Measurements from ENCODE around the gene SNX32. TPM values are rescaled to one million over a fixed set of nuclear protein-coding genes. Genes with fewer than 3 reads are reported as not detected.
"Not testable (repeated sequence)": the region's sequence is repeated elsewhere in the genome, so short reads cannot be mapped to it uniquely, and the experiment has no call there.

SNX32 gene
- total RNA-seq, 3 donors from 2014 or later (not counting 1 experiment from before 2014, with no cell fraction given), result 0.31 to 2.0 (median 0.54) TPM

DNA sequence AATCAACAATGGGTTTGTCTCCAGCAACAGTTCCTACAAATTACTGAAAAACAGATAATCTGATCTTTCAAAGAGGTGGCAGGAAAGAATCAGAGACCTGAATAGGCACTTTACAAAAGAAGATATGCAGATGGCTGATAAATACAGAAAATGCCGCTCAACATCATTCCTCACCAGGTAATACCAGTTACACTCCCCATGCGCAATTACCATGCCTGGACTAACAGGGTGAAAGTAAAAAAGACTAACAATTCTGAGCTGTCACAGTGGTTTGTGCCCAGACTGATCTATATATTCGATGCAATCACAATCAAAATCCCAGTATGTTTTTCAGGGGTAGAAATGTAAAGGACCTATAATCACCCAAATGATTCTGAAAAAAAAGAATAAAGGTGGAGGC, 10.0 kb downstream of the SNX32 start:
- DNase-seq, result no peak
- H3K27ac Mint-ChIP-seq, result no peak overlapping the region
- TF ChIP-seq, protein P1, sequence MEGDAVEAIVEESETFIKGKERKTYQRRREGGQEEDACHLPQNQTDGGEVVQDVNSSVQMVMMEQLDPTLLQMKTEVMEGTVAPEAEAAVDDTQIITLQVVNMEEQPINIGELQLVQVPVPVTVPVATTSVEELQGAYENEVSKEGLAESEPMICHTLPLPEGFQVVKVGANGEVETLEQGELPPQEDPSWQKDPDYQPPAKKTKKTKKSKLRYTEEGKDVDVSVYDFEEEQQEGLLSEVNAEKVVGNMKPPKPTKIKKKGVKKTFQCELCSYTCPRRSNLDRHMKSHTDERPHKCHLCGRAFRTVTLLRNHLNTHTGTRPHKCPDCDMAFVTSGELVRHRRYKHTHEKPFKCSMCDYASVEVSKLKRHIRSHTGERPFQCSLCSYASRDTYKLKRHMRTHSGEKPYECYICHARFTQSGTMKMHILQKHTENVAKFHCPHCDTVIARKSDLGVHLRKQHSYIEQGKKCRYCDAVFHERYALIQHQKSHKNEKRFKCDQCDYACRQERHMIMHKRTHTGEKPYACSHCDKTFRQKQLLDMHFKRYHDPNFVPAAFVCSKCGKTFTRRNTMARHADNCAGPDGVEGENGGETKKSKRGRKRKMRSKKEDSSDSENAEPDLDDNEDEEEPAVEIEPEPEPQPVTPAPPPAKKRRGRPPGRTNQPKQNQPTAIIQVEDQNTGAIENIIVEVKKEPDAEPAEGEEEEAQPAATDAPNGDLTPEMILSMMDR (IDR thresholded peaks at IDR 0.05), result no peak
- H3K27ac ChIP-seq (ENCODE audit: low read length), result no peak overlapping the region
- H3K36me3 ChIP-seq (ENCODE audit: control insufficient read depth, insufficient read depth, low read length), result no peaks in the 10 kb centered on the region
- no peaks in the 10 kb centered on the region for H3K27me3 ChIP-seq (ENCODE audit: control insufficient read depth, insufficient read depth, low read length)
- H3K27me3 Mint-ChIP-seq (ENCODE audit: low read depth in 2 of 2), result no peaks in the 10 kb centered on the region
- ATAC-seq, result no peak
- H3K4me1 ChIP-seq (ENCODE audit: control insufficient read depth, insufficient read depth, low read length), result no peaks in the 10 kb centered on the region
- H3K4me3 Mint-ChIP-seq, result no peak overlapping the region
- intact Hi-C loops (cut with micrococcal nuclease), result no loop called here
- no peak overlapping the region for H3K4me3 ChIP-seq (ENCODE audit: low read length)
- no peaks in the 10 kb centered on the region for H3K9me3 ChIP-seq (ENCODE audit: control insufficient read depth, insufficient read depth, low read length)
- H3K4me1 Mint-ChIP-seq, result no peaks in the 10 kb centered on the region
- no peaks in the 10 kb centered on the region for H3K36me3 Mint-ChIP-seq
- 96% methylated on average over 2 of the region's 3 CpGs for WGBS (ENCODE audit: insufficient coverage)
- no peaks in the 10 kb centered on the region for H3K9me3 Mint-ChIP-seq

DNA sequence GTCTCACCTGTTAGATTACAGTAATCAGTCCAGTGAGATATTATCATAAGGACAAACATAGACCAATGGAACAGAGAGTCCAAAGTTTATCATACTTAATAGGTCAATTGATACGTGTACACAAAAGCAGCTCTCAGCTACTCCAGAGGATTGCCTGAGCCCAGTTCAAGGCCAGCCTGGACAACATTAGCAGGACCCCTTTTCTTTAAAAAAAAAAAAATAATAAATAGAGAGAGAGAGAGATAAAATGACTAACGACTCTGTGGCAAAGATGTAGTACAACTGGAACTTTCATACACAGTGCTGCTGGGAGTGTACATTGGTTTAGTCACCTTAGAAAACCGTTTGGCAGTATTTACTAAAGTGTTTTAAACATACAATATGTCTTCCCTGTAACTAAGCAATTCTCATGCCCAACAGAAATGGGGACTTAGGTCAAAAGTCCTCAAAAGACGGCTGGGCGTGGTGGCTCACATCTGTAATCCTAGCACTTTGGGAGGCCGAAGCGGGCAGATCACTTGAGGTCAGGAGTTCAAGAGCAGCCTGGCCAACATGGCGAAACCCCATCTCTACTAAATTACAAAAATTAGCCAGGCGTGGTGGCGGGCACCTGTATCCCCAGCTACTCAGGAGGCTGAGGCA, 10.6 kb downstream of the SNX32 start:
- H3K9me3 Mint-ChIP-seq, result no peaks in the 10 kb centered on the region
- ATAC-seq (no peak), DNase-seq (no peak)
- Histone ChIP-seq H3K9me3 (ENCODE audit: control insufficient read depth, insufficient read depth, low read length) (no peaks in the 10 kb centered on the region), H3K27me3 (ENCODE audit: control insufficient read depth, insufficient read depth, low read length) (no peaks in the 10 kb centered on the region), H3K36me3 (ENCODE audit: control insufficient read depth, insufficient read depth, low read length) (no peaks in the 10 kb centered on the region), H3K4me1 (ENCODE audit: control insufficient read depth, insufficient read depth, low read length) (no peaks in the 10 kb centered on the region), H3K27ac (ENCODE audit: low read length) (no peak overlapping the region), H3K4me3 (ENCODE audit: low read length) (no peak overlapping the region)
- H3K4me1 Mint-ChIP-seq, result no peaks in the 10 kb centered on the region
- intact Hi-C loops (cut with micrococcal nuclease), result no loop called here
- H3K4me3 Mint-ChIP-seq, result no peak overlapping the region
- TF ChIP-seq, protein P1 (IDR thresholded peaks at IDR 0.05), result no peak
- no peak overlapping the region for H3K27ac Mint-ChIP-seq
- H3K36me3 Mint-ChIP-seq, result no peaks in the 10 kb centered on the region
- no peaks in the 10 kb centered on the region for H3K27me3 Mint-ChIP-seq (ENCODE audit: low read depth in 2 of 2)
- 85% methylated on average over 9 of the region's 10 CpGs for WGBS (ENCODE audit: insufficient coverage)

DNA sequence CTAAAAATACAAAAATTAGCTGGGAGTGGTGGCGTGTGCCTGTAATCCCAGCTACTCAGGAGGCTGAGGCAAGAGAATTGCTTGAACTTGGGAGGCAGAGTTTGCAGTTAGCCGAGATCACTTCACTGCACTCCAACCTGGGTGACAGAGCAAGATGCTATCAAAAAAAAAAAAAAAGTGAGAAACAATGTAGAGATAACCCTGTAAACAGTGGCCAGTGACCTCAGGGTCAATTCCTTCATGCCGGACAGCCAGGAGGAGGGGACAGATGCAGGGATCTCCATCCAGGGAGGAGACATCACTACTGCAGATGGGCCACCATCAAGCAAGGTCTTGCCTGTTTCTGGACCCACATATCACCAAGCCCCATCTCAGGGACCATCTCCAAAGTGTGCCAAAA, 14.0 kb downstream of the SNX32 start:
- peaks cover 19% of the 10 kb centered on the region for H3K36me3 ChIP-seq (ENCODE audit: control insufficient read depth, insufficient read depth, low read length)
- H3K27me3 ChIP-seq (ENCODE audit: control insufficient read depth, insufficient read depth, low read length), result no peaks in the 10 kb centered on the region
- no peak overlapping the region for H3K4me3 ChIP-seq (ENCODE audit: low read length)
- no peaks in the 10 kb centered on the region for H3K9me3 Mint-ChIP-seq
- no peaks in the 10 kb centered on the region for H3K4me1 ChIP-seq (ENCODE audit: control insufficient read depth, insufficient read depth, low read length)
- no peak overlapping the region for H3K4me3 Mint-ChIP-seq
- intact Hi-C loops (cut with micrococcal nuclease), result no loop called here
- DNase-seq (no peak), ATAC-seq (no peak)
- 91% methylated on average over 3 of the region's 3 CpGs for WGBS (ENCODE audit: insufficient coverage)
- no peaks in the 10 kb centered on the region for H3K27me3 Mint-ChIP-seq (ENCODE audit: low read depth in 2 of 2)
- H3K27ac Mint-ChIP-seq, result no peak overlapping the region
- peaks cover 4% of the 10 kb centered on the region for H3K9me3 ChIP-seq (ENCODE audit: control insufficient read depth, insufficient read depth, low read length)
- H3K27ac ChIP-seq (ENCODE audit: low read length), result no peak overlapping the region
- H3K4me1 Mint-ChIP-seq, result peaks cover 0 to 8% of the 10 kb centered on the region in 2 donors
- no peaks in the 10 kb centered on the region for H3K36me3 Mint-ChIP-seq
- TF ChIP-seq, protein P1 (IDR thresholded peaks at IDR 0.05), result no peak

DNA sequence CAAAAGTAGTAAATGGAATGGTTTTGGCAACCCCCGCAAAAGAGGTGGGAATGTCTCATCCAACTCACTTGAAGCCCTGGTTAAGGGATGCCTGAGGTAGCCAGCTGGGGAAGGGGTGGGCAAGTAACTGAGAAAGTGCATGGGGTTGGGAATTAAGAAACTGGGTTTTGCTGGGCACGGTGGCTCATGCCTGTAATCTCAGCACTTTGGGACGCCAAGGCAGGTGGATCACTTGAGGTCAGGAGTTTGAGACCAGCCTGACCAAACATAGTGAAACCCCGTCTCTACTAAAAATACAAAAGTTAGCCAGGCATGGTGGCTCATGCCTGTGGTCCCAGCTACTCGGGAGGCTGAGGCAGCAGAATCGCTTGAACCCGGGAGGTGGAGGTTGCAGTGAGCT, 14.9 kb downstream of the SNX32 start:
- H3K27ac Mint-ChIP-seq; ATAC-seq; H3K27ac ChIP-seq (ENCODE audit: low read length); H3K4me3 Mint-ChIP-seq; H3K27me3 Mint-ChIP-seq (ENCODE audit: low read depth in 2 of 2); H3K4me3 ChIP-seq (ENCODE audit: low read length); H3K4me1 ChIP-seq (ENCODE audit: control insufficient read depth, insufficient read depth, low read length); H3K36me3 Mint-ChIP-seq; H3K9me3 ChIP-seq (ENCODE audit: control insufficient read depth, insufficient read depth, low read length); intact Hi-C loops (cut with micrococcal nuclease); H3K9me3 Mint-ChIP-seq; H3K27me3 ChIP-seq (ENCODE audit: control insufficient read depth, insufficient read depth, low read length): not testable (repeated sequence)
- peak in 1 of 2 donors; percentile 3 for DNase-seq
- WGBS (ENCODE audit: insufficient coverage), result 76% methylated on average over 7 of the region's 7 CpGs
- peaks cover 4 to 13% of the 10 kb centered on the region in 2 donors for H3K4me1 Mint-ChIP-seq
- peaks cover 28% of the 10 kb centered on the region for H3K36me3 ChIP-seq (ENCODE audit: control insufficient read depth, insufficient read depth, low read length)

All from natural killer cell (primary cell).